Stimulated activated CD8-positive, alpha-beta memory T cell treated with anti-CD3 and anti-CD28 coated beads, Interleukin-2, amount 100 ng/mL, for 48 hours (primary cell): ENCODE data around the gene CRYBG3.
"Not testable (repeated sequence)": the region's sequence is repeated elsewhere in the genome, so short reads cannot be mapped to it uniquely, and the experiment has no call there.

Source experiments
- DNase-seq, 2 donors: peaks; one replicate each; pipeline ENCODE4 v3.0.0-alpha.2; 2020; ENCODE audit warnings: low read depth in 2 of 2

The CRYBG3 gene

DNA sequence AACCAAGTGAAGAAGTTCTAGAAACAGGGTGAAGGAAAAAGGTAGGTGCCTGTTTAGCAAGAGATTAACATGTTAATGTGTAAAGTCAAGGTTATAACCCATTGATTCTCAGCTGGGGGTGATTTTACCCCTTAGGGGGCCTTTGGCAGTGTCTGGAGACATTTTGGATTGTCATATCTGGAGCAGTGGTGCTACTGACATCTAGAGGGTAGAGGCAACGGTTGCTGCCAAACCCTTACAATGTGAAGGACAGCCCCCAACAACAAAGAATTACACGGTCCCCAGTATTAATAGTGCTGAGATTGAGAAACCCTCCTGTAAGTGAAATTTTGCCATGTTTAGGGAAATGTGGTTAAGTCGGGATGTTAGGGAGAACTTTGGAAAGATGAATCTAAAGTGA is 74.7 kb downstream of the CRYBG3 start:
- no peak for DNase-seq

DNA sequence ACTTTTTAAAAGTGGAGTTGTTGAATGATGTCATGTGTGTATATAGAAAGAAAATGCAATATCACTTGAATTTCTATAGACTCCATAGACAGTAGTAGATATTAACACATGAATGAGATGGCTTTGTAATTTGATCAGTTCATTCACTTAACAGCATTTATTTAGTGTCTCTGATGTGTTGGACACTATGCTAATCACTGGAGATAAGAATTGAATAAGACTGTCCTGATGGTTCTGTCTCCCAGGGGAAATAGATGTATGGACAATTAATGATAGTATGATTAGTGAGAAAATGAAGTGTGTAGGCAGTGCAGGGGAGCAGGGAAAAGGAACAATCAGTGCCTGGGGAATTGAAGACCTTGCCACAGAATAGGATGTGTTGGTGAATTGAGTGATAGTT is 77.5 kb downstream of the CRYBG3 start:
- no peak for DNase-seq

DNA sequence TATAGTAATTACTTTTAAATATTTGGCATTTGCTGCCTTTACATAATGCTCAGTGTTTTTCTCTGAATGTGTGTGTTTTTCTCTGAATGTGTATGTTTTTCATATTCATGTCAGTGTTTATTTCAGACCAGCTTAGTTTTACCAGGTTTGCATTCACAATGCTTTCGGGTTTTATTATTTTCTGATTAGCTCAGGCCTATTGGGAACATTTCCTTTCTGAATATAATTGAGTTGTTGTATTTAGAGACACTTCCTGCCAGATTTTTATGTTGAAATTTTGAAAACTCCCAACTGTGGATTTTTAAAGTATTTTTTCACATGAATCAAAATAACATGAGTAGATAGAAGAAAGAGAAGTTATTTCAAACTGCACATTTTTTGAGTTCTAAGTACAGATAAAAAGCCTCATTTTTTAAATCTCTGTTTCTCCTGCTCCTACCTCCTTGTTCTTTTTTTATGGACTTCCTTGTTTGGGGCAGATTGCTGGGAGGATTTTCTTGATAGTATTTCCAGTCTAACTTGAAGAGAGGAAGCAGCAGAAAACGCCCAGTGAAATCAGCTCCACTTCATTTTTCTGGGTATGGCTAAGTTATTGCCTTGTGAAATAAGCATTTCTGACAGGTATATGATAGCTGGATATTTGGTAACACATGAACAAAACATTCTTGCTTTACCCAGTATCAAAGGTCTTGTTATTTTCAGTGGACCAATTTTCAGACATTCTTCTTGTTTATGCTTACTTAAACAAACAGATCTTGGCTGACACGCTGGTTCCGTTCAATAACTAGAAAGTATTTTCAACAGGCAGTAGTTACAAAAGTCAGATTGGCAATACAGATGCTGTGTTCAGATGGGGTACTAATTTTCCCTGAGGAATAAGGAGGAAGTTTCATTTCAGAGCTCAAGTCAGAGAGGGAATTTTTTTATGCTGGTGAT is 79.8 kb downstream of the CRYBG3 start:
- no peak for DNase-seq

DNA sequence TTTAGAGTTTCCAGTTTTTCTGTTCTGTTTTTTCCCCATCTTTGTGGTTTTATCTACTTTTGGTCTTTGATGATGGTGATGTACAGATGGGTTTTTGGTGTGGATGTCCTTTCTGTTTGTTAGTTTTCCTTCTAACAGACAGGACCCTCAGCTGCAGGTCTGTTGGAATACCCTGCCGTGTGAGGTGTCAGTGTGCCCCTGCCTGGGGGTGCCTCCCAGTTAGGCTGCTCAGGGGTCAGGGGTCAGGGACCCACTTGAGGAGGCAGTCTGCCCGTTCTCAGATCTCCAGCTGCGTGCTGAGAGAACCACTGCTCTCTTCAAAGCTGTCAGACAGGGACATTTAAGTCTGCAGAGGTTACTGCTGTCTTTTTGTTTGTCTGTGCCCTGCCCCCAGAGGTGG is 88.0 kb downstream of the CRYBG3 start:
- not testable (repeated sequence) for DNase-seq

DNA sequence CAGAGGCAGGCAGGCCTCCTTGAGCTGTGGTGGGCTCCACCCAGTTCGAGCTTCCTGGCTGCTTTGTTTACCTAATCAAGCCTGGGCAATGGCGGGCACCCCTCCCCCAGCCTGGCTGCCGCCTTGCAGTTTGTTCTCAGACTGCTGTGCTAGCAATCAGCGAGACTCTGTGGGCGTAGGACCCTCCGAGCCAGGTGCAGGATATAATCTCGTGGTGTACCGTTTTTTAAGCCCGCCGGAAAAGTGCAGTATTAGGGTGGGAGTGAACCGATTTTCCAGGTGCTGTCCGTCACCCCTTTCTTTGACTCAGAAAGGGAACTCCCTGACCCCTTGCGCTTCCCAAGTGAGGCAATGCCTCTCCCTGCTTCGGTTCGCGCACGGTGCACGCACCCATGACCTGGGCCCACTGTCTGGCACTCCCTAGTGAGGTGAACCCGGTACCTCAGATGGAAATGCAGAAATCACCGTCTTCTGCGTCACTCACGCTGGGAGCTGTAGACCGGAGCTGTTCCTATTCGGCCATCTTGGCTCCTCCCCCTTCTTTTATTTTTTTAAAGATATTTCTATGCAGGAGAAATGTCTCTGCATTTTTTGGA is 88.5 kb downstream of the CRYBG3 start:
- not testable (repeated sequence) for DNase-seq

DNA sequence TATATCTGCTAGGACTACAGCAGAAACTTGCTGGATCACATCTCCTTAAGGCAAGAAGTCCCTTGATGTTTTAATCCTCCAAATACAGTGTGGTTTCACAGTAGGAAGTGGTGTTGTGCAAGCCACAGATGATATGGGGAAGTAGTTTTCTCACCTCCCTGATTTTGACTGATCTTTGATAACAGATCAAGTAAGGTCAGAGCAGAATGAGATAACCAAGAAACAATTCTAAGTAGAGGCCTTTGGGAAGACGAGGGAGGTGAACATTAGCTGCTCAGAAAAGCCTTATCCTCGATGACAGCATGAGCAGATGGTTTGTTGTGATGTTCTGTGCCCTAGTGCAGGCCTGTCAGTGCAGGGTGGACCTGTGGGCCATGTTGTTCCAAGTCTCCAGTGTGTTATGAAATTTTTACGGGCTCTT is 89.1 kb downstream of the CRYBG3 start:
- no peak for DNase-seq

DNA sequence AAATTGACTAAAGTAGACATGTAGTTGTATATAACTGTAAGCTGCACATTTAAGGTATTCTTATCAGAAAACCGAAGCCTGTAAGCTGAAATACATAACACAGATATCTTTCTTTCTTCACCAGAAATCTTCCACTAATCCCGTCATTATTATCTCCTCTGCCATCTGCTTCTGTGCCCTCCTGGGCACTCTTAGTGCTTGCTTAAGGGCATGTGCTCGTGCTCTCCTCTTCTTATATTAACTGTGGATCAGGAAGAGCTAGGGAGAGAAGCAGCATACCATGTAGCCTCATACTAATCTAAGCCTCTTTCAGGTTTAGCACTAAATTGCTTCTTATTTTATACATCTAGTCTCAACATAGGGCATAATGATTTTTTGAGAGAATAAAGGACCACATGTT is 89.6 kb downstream of the CRYBG3 start:
- no peak for DNase-seq

DNA sequence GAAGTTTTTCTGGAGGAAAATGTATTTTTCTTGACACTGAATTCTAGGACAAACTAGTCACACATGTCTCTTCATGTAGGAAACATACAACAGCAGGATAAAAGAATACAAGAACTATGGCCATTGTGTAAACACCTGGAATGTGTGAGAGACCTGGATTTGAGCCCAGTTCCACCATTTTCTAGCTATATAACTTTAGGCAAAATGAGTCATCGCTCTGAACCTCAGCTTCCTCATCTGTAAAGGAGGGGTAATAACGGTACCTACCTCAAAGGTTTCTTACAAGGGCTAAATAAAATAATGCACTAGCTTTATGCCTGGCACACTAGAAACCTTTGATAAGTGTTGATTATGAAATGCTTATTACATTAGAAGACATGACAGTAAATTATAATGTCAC is 92.6 kb downstream of the CRYBG3 start:
- no peak for DNase-seq

DNA sequence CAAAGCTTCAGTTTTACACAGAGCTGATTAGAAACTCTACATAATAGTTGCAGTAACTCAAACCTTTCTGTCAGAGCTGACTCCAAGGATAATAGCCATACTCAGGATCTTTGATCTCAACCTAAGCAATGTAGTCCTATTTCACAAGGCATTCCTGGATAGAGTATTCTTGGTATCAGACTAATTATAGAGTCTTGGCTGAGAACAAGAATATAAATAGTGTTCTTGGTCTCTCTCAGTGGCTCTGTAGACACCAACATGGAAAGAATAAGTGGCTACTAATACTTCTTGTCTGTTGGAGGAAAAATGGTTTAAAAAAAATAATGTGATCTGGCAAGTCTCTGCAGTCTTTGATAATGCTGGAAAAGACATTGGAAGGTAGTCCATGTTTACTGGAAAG is 94.8 kb downstream of the CRYBG3 start:
- no peak for DNase-seq

DNA sequence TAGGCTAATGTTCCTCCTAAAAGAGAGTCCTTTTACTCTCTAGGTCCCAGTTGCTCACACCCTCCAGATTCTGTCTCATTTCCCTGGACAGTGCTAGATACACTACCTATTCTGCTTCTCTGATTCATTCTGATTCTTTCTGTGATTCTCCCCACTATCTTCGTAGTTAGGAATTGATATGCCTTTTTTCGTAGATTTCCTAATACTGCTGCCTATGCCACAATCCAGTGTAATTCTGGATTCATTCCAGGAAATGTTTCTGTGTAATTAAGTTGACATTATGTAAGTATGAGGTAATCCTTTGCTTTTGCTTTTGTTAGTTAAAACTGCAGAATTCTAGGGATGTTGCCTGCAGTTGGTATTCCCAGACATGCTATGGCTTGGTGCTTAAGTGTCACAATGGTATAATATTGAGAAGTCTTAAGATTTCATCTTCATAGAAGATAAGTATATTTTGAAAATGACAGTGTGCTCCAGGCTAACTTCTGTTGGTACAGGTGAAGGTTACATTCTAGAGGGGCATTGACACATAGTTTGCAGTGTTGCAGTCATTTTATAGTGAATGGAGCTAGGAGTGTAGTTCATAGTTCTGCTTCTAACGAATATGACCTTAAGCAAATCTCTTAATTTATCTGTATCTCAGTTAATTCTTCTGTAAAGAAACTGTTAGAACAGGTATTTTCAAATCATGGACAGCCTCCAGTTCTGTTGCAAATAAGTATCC is 96.2 kb downstream of the CRYBG3 start:
- DNase-seq, result no peak

DNA sequence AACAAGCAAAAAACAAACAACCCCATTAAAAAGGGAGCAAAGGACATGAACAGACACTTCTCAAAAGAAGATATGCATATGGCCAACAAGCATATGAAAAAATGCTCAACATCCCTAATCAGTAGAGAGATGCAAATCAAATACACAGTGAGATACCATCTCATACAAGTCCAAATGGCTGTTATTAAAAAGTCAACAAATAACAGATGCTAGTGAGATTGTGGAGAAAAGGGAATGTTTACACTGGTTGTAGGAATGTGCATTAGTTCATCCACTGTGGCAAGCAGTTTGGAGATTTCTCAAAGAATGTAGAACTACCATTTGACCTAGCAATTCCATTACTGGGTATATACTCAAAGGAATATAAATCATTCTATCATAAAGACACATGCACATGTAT is 105.9 kb downstream of the CRYBG3 start:
- DNase-seq, result no peak

DNA sequence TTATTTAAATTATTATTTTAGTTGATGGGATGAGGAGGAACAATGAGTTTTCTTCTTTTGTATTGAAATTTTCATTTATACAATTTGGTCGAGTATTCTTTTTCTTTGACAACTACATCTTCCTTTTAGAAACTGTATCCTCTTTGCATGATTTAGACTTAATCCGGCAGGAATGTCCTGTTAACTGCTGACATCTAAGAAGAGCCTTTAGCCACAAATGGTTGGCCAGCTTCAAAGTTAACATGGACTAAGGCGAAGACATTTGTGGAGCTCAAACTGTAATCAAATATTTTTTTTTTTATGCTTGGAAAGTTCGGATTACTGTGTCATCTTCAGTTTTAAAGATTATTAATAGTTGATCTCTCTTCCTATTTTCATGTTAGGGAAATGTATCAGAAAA is 107.2 kb downstream of the CRYBG3 start:
- DNase-seq, result no peak

DNA sequence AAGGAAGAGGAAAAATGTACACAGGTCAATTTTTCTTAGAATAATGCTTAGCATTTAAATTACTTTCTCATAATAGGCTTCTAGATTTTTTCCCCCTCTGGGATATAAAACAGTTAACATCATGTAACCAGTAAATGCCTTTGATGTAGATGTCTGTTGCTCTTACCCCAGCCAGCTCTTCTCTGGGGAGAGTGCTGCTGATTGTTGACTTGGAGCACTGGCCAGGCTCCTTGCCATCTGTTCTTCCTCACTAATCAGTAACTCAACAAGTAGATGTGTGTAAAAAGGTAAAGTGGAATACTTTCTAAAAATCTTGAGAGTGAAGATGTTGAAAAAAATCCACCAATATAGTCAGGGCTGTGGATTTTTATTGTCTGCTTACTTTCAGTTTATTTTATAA is 108.2 kb downstream of the CRYBG3 start:
- no peak for DNase-seq

DNA sequence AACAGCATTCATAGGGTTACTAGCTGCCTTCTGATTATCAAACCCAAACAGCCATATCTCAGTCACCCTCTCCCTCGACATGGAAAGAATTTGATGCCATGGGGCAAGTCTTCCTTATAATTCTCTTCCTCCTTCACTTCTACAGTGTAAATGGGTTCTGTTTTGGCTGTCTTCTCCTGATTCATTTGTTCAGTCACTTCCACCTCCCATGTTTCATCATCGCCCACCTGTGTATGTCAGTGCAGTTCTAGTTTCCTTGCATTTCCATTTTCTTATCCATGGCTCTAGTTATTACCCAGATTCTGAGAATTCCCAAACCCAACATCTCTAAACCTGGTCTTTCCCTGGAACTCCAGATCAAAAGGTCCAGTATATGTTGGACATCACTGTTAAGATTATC is 109.4 kb downstream of the CRYBG3 start:
- DNase-seq, result no peak

DNA sequence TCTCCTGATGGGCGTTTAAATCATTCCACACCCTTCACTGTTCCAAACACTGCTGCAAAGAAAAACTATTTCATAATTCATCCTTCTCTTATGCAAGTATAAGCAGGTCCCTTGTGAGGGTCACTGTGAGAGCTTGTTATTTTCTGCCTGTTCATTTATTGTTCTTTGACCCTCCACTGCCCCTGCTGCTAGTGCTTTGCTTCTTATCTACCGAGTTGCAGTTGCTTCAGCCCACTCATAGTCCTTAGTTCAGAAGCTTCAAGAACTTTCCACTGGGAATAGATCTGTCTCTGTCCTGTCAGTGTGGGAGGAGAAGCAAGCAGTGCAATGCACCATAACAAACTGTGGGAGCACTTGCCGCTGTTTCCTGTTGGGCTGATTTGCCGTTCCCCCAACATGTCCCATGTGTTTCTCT is 110.6 kb downstream of the CRYBG3 start:
- no peak for DNase-seq

DNA sequence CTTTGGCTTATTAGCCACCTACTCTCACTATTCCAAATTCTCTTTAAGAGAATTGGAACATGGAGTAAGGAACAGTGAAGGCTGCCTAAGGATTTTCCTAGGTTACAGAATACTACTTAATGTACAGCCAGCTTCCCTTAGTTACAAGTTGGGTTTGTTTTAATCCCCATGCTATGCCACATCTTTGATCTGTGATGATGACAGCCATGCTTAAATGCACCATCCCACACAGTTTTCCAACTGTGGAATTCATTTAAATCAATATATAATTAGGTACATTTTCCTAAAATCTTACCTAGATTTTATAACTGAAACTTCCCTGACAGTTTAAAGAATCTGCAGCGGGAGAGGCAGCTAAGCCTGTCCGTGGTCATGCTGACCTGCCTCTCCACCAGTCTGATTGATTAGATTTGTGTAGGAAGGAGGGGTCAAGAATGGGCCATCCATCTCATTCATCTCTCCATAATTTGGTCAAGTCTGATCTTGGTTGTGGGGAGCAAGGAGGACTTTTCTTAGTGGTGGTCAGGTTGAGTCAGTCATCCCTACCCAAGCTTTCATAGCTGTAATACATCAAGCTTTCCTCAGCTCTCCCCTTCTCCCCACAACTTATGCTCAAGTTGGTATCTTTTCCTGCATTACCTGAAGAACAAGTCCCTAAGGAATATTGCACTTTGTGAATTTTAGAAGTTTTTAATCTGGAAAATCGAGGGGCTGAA is 113.3 kb downstream of the CRYBG3 start:
- no peak for DNase-seq

DNA sequence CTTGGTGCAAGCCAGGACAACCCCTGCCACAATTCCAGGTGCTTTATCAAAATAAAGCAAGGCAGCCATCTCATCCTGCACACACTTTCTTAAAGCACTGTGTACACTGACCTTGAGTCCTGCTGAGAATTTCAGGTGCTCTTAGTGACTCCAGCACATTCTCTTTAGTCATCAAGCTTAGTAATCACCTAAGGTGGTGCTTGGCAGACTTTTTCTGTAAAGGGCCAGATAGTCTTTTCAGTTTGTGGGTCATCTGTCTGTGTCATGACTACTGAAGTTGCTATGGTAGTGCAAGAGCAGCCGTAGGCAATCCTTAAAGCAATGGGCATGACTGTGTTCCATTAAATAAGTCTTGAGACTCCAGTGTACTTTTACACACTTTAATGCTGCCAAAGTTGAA is 114.0 kb downstream of the CRYBG3 start:
- DNase-seq, result no peak

DNA sequence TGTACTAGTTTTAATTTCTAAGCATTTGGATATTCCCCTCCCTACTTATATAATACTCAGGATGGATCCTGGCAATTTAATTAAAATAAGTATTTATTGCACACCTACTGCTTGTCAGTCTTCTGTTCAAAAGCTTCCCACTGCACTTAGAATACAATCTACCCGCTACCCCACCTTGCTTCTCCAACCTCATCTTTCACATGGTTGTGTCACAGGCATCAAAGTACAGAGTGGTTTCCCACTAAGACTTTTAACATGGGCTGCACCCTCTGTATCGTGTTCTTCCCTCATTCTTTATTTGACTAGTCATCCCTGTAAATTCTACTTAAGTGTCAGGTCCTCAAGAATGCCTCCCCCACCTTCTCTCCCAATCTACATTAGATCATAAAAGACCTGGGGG is 115.4 kb downstream of the CRYBG3 start:
- no peak for DNase-seq

DNA sequence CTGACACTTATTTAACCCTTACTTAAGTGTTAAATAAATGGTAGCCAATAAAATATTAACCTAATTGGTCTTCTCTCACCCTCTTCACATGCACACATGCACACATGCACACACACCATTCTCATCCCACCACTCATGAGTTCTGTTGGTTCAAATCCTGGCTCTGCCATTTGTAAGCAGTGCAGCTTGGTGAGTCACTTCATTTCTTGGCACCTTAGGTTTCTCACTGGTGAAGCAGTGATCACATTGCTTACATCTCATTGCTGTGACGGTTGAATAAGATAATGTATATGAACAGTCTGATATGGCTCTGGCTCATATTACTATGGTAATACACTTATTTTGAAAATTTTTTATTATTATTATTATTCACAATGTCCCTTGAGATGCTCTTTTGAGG is 116.6 kb downstream of the CRYBG3 start:
- DNase-seq, result no peak

DNA sequence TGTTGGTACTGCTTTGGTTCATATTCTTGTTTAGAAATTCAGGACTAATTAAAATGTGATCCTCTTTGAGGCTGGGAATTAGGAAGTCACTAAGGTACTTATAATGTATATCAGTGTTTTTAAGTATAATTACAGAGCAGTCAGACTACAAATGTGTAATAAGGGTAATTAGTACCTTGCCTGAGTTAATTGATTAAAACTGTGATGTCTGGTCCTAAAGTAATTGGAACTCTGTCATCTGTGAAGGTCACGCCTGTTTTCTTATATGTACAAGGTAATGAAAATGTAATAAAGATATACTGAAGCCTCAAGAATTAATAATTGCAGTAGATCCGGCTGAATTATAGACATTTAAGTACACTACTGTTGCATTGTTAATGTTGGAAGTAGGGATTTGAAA is 117.6 kb downstream of the CRYBG3 start:
- DNase-seq, result no peak

DNA sequence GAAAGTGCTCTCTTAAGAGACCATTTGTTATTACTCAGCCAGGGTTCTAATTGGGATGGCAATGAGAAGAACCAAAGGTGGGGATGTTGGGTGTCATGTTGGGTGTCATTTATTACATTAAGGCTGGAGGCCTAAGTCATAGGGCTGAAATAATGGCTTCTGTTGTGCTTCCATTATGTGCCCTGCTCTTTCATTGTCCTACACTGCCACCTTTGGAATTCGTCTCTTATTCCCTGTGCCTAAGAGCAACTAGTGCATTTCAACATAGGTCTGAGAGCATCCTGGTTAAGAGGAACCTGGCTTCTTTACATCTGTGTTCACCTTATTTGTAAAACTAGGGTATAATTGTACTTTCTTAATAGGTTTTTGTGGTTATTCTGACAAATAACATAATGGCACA is 118.2 kb downstream of the CRYBG3 start:
- DNase-seq, result no peak
